Right lung (tissue), 5 donors: ENCODE data around the gene PRXL2B. TPM values are rescaled to one million over a fixed set of nuclear protein-coding genes. Genes with fewer than 3 reads are reported as not detected.

Experiments
- DNase-seq, 2 donors: peaks; one replicate each; pipeline ENCODE4 v3.0.0-alpha.2; 2013
- polyA plus RNA-seq, 5 donors: library from polyadenylated mRNA; unstranded; fragments of 120-200 nt; gene quantifications; one replicate each; pipeline versions ENCODE4 v1.2.1 to v1.2.3, GENCODE V29; 2013; ENCODE audit warnings: inconsistent platforms in 1 of 5, low replicate concordance in 1 of 5; ENCODE audit not compliant: insufficient read length in 5 of 5, insufficient read depth in 1 of 5

Gene PRXL2B
- polyA plus RNA-seq, 5 donors: 30.1 to 68.6 (median 43.5) TPM

GRCh38 chr1:2584686-2585317 is 1.8 kb upstream of the PRXL2B start:
- no peak for DNase-seq

GRCh38 chr1:2585318-2586092 is 1.1 kb upstream of the PRXL2B start:
- peak in 1 of 2 donors; percentile 52 for DNase-seq

GRCh38 chr1:2587071-2587859 is 688 bp downstream of the PRXL2B start:
- DNase-seq: no peak

- DNase-seq: no peak
Observed at GRCh38 chr1:2587860-2588571, 1.4 kb downstream of the PRXL2B start.

GRCh38 chr1:2588661-2589430 is 2.3 kb downstream of the PRXL2B start:
- no peak for DNase-seq

GRCh38 chr1:2589431-2590232 is 3.1 kb downstream of the PRXL2B start:
- DNase-seq: no peak

GRCh38 chr1:2590233-2591141 is 3.9 kb downstream of the PRXL2B start:
- DNase-seq: no peak

GRCh38 chr1:2591233-2591580 is 4.6 kb downstream of the PRXL2B start:
- DNase-seq: no peak

GRCh38 chr1:2591581-2592261 is 5.1 kb downstream of the PRXL2B start:
- no peak for DNase-seq

- no peak for DNase-seq
Observed at GRCh38 chr1:2592672-2593071, 6.1 kb downstream of the PRXL2B start.

- no peak for DNase-seq
Observed at GRCh38 chr1:2593251-2593878, 6.8 kb downstream of the PRXL2B start.

GRCh38 chr1:2594001-2594640 is 7.5 kb downstream of the PRXL2B start:
- DNase-seq: peak in 1 of 2 donors; percentile 66

GRCh38 chr1:2594641-2595131 is 8.1 kb downstream of the PRXL2B start:
- DNase-seq: no peak

- DNase-seq: no peak
Observed at GRCh38 chr1:2595261-2595811, 8.8 kb downstream of the PRXL2B start.

- no peak for DNase-seq
Observed at GRCh38 chr1:2595812-2596529, 9.4 kb downstream of the PRXL2B start.
